Activated CD4-positive, alpha-beta T cell treated with anti-CD3 and anti-CD28 coated beads, Interleukin-2, Interleukin-6, amounts not matched to agents 100 ng/mL and 50 ng/mL, durations not matched to agents 16 hours and 8 hours (primary cell): ENCODE results near the gene LCAT.
A peak's percentile ranks its signal among the peaks of the same experiment; 100 is the strongest.
"Not testable (repeated sequence)": the region's sequence is repeated elsewhere in the genome, so short reads cannot be mapped to it uniquely, and the experiment has no call there.

ENCODE experiments used
- DNase-seq: peaks from one replicate; pipeline ENCODE4 v3.0.0-alpha.2; 2020

Gene LCAT

GRCh38 chr16:67931712-67932461 lies 12.0 kb downstream of the LCAT start, which contains the start of gene CTRL:
CTRL (minus strand) TSS chr16:67931862; CDS start chr16:67931852, 10 bp downstream.
- DNase-seq: no peak

DNA sequence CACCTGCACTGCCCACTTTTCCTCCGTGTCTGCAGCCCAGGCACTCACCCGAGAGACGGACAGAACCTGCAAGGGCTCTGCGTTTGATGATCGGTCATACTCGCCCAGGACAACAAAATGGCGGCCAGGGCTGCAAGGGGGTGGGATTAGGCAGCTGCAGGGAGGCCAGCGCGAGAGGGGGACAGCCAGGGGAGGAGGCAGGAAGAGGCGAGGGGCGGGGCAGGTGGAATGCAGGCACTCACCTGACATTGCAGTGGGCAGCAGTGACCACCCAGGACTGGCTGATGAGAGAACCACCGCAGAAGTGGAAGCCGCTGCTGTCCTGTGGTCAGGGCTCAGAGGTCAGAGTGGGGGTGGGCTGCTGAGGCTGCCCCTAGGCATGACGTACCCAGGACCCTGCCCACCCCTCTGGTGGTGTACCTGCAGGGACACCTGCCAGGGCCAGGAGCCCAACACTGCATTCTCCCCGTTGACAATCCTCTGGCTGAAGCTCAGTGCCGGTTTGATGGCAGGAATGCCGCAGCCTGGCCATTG lies 13.2 kb downstream of the LCAT start:
- DNase-seq: no peak

DNA sequence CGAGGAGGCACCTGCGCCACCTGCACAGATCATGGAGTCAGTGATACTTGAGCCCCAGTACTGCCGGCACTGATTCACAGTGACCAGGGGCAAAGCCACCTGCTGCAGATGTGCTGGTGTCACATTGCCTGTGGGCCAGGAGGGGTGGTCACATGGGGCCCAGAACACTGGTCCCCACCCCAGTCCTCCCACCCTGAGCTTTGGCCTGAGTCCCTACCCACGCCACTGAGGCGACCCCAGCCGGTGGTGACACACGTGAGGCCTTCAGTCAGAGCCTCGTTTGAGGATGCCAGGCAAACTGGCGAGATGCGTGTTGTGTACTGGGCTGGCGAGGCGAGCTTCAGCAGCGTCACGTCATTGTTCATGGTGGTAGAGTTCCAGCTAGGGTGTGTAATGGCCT lies 13.7 kb downstream of the LCAT start:
- no peak for DNase-seq

- peak; percentile 87 for DNase-seq
Measured at GRCh38 chr16:67928561-67929364, 15.2 kb downstream of the LCAT start.

DNA sequence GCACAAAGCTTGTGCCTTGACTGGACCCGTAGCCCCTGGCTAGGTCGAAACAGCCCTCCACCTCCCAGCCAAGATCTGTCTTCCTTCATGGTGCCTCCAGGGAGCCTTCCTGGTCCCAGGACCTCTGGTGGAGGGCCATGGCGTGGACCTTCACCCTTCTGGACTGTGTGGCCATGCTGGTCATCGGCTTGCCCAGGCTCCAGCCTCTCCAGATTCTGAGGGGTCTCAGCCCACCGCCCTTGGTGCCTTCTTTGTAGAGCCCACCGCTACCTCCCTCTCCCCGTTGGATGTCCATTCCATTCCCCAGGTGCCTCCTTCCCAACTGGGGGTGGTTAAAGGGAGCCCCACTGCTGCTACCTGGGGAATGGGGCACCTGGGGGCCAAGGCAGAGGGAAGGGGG lies 15.8 kb downstream of the LCAT start:
- no peak for DNase-seq

GRCh38 chr16:67927131-67927941 lies 16.6 kb downstream of the LCAT start:
- DNase-seq: no peak

- DNase-seq: no peak
Measured at GRCh38 chr16:67926181-67926750, 17.7 kb downstream of the LCAT start.

GRCh38 chr16:67924140-67924906 lies 19.6 kb downstream of the LCAT start:
- no peak for DNase-seq

GRCh38 chr16:67923414-67924116 lies 20.4 kb downstream of the LCAT start:
- no peak for DNase-seq

DNA sequence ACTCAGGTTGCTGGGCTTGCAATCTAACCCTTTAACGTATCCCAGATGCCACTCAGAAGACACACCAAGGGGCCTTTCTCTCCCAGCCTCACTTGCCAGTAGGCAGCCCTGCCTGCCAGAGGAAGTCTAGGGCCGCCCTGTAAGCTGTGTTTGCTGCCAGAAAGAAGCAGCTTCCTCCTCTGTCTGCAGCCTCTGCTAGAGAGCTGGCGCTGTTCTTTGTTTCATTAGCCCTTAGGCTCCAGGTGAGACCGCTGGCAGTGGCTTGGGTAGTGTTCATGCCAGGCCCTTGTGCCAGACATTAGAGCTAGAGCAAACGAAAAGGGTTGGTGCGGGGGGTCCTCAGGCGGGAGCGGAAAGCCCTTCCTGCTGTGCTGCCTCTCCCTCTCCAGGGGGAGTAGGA lies 21.2 kb downstream of the LCAT start:
- no peak for DNase-seq

DNA sequence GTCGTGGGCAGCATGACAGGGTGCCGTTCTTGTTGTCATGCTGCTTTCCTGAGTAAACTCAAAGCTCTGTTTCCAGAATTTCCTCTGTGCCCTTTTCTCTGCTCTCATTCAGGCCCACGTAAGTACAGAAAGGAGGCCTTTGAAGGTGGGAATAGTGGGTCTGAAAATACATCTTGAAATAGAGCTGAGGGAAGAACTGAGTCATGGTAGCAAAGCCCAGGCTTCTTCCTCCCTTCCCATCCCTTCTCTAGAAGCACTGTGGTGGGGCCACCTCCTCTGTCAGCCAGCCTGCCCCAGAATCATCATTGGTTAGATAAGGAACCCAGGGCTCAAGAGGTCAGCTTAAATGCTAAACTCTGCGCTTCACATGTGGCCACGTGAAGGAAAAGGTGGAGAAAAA lies 21.7 kb downstream of the LCAT start:
- DNase-seq: no peak

DNA sequence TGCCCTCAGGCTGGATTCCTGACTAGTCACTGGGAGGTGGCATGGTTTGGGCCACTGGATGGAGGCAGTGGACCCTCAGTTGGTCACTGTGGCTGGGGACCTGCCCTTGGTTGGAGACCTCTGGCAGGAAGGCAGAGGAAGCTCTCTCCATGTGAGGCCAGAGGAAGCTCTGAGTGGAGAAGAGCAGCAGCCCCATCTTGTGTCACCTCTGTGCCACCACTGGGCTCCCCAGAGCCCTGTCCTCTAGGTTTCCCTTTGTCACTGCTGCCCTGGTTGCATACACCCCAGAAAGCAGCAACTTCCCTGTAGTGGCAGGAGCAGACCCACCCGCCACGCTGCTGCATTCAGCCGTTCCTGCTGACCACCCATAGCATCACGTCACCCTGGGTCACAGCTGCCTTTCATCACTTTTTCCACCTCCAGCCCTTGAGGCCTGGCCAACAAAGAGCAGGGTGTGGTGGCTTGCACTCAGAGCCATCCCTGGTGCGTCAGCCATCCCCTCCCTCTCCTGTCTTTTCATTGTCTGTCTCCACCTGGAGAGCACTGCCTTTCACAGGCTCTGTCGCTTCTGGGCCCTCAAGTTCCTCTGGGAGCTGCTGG lies 24.2 kb downstream of the LCAT start:
- no peak for DNase-seq

DNA sequence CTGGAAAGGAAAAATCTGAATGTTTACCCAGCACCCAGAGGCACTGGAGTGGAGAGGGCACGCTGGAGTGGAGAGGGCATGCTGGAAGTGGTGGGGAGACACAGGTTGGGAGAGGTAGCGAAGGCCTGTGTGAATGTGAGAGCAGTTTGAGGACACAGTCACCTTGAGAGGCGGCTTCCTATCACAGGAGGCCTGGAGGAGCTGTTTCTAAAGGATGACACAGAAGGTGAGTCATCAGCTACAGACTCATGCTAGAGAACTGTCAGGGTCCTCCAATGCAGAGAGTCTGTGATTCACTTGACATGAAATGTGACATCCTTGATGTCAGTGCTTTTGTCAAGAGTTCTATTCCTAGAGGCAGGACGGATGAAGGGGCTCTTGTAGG lies 26.1 kb downstream of the LCAT start:
- peak; percentile 85 for DNase-seq

GRCh38 chr16:67917140-67917851 lies 26.6 kb downstream of the LCAT start:
- no peak for DNase-seq

DNA sequence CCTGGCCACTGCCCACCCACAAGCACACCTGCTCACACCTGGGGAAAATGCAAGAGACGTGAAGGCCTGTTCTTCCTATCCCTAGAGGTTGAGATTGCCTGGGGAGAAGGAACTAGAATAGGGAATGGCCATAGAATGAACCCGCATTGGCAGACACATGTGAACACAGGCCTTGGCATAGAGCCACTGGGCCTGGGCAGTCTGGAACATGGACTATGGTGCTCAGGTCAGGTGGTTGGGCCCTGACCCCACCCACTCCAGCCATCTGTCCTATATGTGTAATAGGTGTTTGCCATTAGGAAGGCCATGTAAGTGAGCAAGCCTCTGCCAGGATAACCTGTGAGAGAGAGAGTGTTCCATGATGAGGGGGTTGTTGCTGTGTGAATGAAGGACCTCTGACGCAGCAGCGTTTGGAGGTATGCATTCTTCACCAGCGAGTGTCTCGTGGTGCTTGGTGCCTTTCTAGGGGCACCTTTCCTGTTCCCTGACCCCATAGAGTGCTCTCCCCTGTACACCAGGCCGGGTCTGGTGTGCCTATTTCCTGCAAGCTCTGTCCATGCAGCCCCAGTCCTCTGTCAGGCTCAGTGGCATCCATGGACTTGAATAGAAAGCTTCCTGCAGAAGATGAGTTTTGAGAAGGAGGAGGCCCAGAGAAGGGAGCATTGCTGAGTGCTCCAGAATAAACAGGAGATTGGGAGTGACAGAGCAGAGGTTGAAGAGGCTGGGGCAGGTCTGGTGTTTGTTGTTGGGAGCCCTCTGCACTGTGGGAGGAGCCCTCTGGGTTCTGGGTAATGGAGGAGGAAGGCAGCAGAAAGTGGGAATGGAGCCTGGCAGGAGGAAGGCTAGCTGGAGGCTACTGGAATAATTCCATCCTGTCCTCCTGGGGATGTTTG lies 27.8 kb downstream of the LCAT start:
- no peak for DNase-seq

- DNase-seq: not testable (repeated sequence)
Measured at GRCh38 chr16:67915496-67915769, 28.5 kb downstream of the LCAT start.

- no peak for DNase-seq
Measured at GRCh38 chr16:67914758-67915495, 29.0 kb downstream of the LCAT start.

DNA sequence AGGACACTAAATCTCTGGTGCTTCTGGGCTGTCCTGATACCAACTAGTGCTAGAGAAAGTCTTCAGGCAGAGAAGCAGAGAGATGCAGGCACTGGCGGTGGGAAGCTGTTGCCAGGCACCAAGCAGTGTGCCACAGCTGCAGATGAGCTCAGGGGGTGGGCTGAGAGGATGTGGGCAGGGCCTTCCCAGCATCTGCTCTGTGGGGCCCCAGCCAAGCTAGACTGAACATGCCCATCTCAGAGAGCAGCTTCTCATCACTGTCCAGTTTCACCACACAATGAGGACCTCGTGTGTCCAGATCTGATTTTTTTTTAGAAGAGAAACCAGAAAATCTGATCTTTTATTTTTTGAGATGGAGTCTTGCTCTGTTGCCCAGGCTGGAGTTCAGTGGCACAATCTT lies 33.8 kb downstream of the LCAT start:
- DNase-seq: peak; percentile 53
